ENCODE data around the gene CRIM1.

GRCh38 chr2:36565712-36566111, 210.1 kb downstream of the CRIM1 start:
- TF ChIP-seq POLR2AphosphoS5 (IDR thresholded peaks at IDR 0.05) = no peak
- no peak for TF ChIP-seq CTCF (IDR thresholded peaks at IDR 0.05)
